Measurements from ENCODE around the gene ABHD18. TPM values are rescaled to one million over a fixed set of nuclear protein-coding genes. Genes with fewer than 3 reads are reported as not detected.
"Not testable (repeated sequence)": the region's sequence is repeated elsewhere in the genome, so short reads cannot be mapped to it uniquely, and the experiment has no call there.

ABHD18 gene
- total RNA-seq, 1 experiment from 2014 or later: 6.9 TPM

DNA sequence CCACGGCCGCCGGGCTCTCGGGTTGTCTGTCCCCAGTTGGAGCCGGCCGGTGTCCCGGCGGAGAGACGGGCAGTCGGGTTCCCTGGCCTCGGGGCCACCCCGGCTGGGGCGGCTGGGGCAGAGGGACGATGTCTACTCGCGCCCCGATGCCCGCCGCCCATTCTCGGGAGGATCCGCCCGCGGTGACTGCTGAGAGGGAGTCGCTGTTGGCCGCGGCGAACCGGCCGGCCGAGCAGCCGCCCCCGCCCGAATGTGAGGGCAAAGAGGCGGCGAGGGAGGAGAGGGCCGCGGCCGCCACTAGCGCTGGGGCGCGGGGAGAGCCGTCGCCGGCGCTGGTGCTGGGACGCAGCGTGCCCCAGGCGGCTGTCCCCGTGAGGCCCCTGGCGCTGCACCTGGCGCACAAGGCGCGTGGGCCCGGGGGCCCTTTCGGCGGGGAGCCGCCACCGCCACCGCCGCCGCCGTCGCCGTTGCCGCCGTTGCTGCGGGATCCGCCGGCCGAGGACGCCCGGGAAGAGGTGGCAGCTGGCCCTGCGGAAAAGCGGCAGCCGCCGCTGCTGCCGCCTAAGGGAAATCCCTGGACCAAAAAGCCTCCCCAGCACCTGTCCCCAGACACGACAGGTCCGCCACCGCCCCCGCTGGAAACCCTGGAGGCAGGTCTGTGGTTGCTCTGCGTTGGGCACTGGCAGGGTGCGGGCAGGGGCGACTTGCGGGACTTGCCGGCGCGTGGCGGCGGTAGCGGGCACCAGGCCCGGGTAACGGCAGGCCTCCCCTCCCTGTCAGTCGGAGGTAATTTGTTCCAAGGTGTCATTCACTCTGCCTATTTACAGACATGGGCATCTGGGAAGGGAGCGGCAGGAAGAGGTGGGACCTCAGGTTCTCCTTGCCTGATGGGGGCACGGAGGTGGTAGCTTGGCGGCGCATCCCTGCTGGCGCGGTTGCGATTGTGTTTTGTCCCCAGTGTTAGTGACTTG, 96.6 kb downstream of the ABHD18 start:
- peaks cover 12% of the 10 kb centered on the region for H3K36me3 ChIP-seq
- peak overlapping the region; percentile 93 for H3K27ac ChIP-seq
- H3K27me3 ChIP-seq (replicated peaks): no peaks in the 10 kb centered on the region
- H3K4me1 ChIP-seq (replicated peaks): no peaks in the 10 kb centered on the region; the same call in none of the 2 replicates
- H3K9me3 ChIP-seq (replicated peaks): no peaks in the 10 kb centered on the region
- DNase-seq (ENCODE audit: low read depth in 1 of 2, low spot score in 2 of 2): peak; percentile 46 to 66
- H3K4me3 ChIP-seq: peak overlapping the region; percentile 93

- not testable (repeated sequence) for H3K27ac ChIP-seq; H3K36me3 ChIP-seq; H3K9me3 ChIP-seq (replicated peaks); H3K4me1 ChIP-seq (replicated peaks); DNase-seq (ENCODE audit: low read depth in 1 of 2, low spot score in 2 of 2); H3K4me3 ChIP-seq; H3K27me3 ChIP-seq (replicated peaks)
Measured at GRCh38 chr4:128066453-128066820, 101.2 kb downstream of the ABHD18 start.

DNA sequence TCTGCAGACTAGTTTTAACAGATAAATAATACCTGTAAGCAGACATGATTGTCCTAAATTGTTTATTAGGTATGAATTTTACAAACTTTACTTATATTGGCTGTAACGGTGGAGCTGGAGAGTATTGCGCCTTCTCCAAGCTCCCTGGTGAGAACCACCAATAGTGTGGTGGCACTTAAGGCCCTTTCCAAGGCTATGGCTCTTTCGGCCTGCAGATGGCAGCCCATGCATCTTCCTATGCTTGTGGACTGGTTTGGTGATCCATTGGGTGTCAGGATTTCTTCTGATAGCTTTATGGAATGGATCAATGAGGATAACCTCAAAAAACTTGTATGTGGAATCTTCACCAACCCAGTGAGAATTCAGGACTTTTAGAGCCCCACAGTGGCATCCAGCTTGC, 103.7 kb downstream of the ABHD18 start:
- no peaks in the 10 kb centered on the region; the same call in 1 of the 2 replicates for H3K36me3 ChIP-seq
- H3K9me3 ChIP-seq (replicated peaks): no peaks in the 10 kb centered on the region
- no peak for DNase-seq (ENCODE audit: low read depth in 1 of 2, low spot score in 2 of 2)
- no peaks in the 10 kb centered on the region for H3K27me3 ChIP-seq (replicated peaks)
- no peaks in the 10 kb centered on the region for H3K4me1 ChIP-seq (replicated peaks)
- H3K27ac ChIP-seq: no peak overlapping the region
- H3K4me3 ChIP-seq: no peak overlapping the region

GRCh38 chr4:128076464-128076863, 111.3 kb downstream of the ABHD18 start:
- peaks cover 37% of the 10 kb centered on the region for H3K36me3 ChIP-seq
- no peaks in the 10 kb centered on the region for H3K4me1 ChIP-seq (replicated peaks)
- no peaks in the 10 kb centered on the region for H3K9me3 ChIP-seq (replicated peaks)
- no peak overlapping the region for H3K27ac ChIP-seq
- H3K27me3 ChIP-seq (replicated peaks): no peaks in the 10 kb centered on the region
- no peak for DNase-seq (ENCODE audit: low read depth in 1 of 2, low spot score in 2 of 2)
- no peak overlapping the region for H3K4me3 ChIP-seq

Other genes starting within 250 kb of the ABHD18 start
- gene SLC25A31, start 235.0 kb upstream of the ABHD18 start, total RNA-seq (2014; rRNA removed; shearing (Covaris generic)): not detected in 2 replicates
- 3.7 and 5.7 TPM in 2 replicates for gene HSPA4L, start 183.1 kb upstream of the ABHD18 start, total RNA-seq (2014; rRNA removed; shearing (Covaris generic))
- 39.9 and 81.7 TPM in 2 replicates for gene PLK4, start 84.5 kb upstream of the ABHD18 start, total RNA-seq (2014; rRNA removed; shearing (Covaris generic))
- 23.6 and 40.6 TPM in 2 replicates for gene MFSD8, start 233 bp upstream of the ABHD18 start, total RNA-seq (2014; rRNA removed; shearing (Covaris generic))
- 38.4 and 42.5 TPM in 2 replicates for gene LARP1B, start 95.9 kb downstream of the ABHD18 start, total RNA-seq (2014; rRNA removed; shearing (Covaris generic))